Middle frontal gyrus (tissue), 1 donor: ENCODE results near the gene PCSK7.

Experiments
- DNase-seq: peaks from one replicate; pipeline ENCODE4 v3.0.0-alpha.2; 2015; ENCODE audit warnings: low spot score; ENCODE audit errors: extremely low spot score

PCSK7 gene

DNA sequence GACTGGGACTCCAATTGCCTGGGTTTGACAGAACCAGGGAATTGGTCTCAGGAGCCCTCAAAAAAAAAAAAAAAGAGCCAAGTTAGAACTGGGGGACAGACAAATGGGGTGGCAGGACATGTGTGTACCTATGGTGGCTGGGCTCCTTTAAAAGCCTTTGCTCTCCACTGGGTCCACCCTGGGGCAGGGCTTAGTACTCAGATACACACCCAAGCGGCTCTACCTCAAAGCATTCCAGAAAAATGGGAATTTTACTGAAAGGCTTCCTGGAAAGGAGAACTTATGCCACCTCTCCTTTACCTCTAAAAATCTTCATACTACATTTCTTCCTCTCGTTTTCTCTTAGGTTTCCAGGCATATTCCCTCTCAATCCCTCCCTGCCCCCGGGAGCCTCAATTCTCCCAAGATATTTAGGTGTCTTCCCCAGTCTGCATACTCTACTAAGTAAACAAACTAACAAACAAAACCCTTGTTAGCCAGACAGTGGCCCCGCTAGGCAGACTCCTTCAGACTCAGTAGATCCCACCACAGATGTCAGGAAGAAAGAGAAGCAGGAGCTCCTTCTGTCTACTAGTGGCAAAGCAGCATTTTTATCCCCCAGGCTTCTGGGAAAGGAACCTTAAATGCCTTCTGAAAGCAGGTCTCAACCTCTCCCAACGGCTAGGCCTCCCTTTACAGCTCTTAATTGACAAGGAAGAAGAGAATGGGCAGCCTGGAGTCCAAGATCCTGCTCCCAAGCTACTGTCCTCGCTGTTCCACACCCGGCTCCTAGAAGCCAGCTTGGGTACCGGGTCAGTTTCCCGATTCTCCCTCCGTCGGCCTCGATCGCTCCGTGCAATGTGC is 653 bp downstream of the PCSK7 start:
- DNase-seq: no peak

DNA sequence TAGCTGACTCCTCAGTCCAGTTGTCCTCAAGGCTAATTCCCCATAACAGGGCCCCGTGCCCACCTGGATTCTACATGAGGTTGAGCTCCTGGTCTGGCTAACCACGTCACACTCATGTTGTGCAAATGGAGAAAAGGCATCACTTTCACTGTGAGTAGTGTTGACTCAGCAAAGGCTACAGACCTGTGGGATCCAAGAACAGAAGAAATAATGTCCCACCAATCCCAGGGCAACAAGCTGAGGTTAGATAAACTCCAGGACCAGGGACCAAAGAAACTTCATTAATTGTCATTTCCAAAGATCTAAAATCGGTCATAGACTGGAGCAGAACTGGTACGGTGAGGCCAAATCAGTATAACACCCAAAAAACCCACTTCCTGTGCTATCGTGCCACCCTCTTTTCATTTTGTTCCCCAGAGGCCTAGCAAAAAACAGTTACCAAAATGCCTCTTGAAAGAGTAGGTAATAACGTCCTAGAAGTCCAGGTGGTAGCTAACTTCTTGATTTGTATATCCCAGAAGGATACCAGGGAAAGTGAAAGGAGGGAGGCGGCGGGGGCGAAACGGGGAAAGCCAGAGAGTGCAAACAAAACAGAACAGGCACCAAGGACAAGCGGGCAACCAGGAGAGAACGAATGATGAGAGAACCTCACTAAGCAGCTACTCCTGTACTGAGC is 1.4 kb downstream of the PCSK7 start:
- no peak for DNase-seq

DNA sequence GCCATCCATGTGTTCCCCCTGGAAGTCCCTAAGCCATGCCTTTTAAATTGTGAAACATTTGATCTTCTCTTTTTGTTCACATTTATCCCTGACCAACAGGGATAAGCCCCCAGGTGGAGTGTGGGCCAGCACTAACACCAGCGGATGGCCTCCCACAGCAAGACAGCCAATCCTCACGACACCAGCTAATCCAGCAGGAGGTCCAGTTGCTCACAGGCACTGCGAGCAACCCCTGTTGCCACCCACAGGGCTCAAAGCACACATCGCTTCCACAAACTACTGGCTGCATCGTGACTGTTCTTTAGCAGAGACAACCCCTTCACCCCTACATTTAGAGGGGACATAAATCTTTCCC is 2.0 kb downstream of the PCSK7 start:
- no peak for DNase-seq

DNA sequence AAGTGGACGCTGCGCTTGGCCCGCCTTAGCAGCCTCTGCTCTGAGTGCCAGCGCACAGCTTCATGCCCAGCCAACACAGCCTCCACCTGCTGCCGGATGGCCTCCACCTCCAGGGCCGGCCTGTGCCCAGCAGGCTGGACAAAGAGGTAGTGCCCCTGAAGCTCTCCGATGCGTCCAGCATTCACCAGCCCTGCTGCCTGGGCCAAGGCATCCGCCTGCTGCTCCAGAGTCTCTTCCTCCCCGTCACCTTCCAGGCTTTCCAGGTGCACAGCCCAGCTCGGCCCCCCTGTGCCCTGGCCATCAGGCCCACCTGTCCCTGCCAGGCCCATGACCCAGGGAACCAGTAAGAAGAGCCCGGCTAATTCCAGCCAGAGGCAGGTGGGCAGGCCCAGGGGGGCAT is 2.5 kb downstream of the PCSK7 start:
- no peak for DNase-seq

DNA sequence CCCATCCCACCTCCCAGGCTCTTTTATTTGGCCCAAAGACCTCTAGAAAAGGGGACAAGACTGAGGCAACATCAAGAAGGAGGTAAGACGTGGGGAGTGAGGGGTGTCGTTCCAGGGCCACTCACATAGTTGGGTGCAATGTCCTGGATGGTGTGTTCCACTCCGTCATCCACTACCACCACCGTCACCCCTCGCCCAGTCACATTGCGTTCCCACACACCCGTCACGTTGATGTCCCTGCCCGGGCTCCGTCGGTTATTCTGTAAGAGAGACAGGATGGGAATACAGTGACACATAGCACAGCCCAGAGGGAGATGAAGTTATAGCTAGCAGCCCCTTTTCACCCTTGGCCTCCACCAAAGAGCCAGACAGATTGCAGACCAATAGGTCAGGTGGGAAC is 3.8 kb downstream of the PCSK7 start:
- no peak for DNase-seq

DNA sequence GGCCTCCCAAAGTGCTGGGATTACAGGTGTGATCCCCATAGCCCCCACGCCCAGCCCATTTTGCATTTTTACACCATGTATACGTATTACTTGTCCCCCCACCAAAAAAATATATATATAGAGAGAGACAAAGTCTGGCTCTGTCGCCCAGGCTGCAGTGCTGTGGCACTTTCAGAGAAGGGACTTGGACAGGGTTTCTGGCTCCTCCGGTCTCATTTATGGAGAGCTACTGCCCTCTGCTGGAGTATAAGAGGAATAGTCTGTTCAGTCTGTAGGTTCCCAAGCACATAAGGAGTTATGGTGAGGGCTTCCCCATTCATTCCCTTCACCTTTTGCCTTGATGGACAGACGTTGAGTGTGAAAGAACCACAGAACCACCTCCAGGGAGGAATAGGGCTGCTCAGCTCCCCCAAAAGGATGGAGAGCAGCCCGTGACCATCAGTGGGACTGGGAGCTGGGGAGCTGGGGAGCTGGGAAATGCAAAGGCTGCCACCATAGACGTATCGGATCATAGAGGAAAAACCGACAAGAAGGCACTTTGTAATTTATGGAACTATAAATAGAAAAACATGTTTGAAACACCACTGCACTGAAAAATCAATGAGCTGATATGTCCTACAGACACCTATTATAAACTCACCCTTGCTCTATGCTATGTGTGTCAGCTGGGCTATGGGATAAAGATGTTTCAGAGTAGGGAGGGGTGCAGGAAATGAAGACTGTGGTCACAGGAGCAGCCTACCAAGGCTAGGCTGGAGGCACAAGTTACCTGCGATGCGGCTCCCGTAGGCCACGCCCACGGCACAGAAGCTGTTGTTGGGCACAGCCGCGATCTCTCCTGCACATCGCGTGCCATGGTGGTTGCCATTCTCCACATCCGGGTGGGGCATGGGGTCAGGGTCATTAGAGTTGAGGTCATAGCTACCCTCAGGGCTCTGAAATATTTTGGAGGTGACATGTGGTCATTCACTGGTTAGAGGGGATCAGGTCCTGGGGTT is 5.2 kb downstream of the PCSK7 start:
- peak; percentile 68 for DNase-seq

DNA sequence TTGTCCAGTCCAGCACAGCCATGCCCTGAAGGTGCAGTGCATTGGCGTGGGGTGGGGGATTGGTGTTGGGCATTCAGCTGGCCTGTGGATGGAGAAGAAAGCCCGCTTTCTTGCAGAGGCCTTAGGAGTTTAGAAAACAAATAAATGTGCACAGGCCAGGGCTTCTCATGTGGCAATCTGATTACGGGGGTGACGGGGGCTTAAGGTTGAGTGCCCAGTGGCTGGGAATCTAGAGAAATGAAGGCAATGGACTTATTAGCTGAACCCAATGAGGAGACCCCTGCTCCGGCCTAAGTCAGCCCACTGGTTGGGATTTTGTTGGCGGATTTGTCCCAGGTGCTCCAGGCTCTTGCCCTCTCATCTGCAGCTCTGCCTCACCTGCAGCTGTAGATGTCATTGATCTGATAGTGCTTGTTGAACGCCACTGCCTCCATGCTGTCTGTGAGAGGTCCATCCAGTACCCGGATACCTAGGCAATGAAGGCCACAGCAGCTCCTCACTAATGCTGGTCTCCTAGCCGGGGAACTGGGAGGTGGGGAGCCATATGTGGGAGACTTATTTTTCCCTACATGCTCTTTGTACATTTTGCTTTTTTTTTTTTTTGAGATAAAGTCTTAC is 6.2 kb downstream of the PCSK7 start:
- no peak for DNase-seq

DNA sequence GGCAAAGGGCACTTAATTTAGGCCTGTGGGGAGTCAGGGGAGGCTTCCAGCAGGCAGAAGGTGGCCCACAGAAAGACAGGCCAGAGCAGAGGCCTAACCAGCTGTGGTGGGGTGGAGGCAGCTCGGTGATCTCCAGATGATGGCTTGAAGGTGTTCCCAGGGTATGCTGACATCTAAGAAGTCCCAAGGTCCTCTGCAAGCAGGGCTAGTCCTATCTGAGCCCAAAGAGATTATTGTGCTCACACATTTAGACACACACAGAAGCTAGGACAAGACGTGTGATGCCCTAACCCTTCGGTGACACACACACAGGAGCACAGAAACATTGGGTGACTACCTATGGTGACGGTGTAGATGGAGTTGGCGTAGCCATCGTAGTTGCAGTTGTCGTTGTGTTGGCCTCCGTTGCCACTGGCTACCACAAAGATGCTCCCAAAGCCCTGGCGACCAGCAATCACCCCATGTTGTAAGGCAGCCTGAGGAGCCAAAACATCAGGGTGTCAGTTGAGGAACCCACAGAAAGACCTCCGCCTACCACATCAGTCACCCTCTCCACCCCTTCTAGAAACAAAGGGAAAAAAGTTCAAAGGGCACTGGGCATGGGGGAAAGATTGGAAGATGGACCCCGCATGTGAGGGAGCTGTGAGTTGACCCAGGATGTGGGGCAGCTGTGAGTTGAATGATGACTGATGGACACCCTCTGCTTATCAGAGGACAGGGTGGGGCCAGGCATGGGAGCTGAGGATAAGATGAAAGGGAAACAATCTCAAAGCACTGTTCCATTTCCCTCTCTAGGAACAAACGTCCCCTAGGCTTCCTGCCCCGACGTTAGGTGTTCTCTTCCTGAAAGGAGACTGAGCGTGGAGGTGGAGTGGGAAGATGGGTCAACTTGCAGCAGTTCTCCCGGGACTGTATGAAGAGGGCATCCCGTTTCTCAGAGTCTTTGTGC is 7.9 kb downstream of the PCSK7 start:
- no peak for DNase-seq

DNA sequence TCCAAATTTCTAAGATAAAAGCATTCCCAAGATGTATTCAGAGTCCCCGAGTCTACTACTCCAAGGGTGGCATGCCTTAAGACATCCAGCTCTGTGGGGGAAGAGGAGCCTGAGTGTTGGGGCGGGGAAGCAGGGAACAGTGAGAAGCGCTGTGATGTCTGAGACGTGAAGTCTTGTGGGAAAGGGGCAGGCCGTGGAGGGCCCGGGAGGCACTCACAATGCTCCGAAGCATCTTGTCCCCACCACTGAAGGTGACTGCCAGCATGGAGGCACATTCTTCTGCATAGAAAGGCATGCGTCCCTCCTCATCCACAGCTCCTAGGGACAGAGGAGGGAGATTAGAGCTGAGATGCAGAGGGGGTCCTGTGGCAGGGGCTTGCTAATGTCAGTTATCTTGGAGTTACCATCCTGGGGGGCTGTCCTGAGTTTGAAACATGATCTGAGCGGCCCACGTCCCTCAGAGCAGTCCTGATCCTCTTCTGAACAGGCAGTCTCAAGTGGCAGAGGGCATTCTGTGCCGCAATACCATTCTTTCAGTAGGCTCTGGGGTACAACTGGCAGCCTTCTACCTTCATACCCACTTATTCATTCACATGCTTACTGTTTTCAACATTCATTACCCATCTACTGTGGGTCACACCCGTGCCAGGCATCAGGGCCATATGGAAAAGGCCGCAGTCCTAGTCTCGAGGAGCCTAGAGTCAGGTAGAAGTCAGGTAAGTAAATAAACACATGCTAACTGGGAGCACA is 8.7 kb downstream of the PCSK7 start:
- no peak for DNase-seq

DNA sequence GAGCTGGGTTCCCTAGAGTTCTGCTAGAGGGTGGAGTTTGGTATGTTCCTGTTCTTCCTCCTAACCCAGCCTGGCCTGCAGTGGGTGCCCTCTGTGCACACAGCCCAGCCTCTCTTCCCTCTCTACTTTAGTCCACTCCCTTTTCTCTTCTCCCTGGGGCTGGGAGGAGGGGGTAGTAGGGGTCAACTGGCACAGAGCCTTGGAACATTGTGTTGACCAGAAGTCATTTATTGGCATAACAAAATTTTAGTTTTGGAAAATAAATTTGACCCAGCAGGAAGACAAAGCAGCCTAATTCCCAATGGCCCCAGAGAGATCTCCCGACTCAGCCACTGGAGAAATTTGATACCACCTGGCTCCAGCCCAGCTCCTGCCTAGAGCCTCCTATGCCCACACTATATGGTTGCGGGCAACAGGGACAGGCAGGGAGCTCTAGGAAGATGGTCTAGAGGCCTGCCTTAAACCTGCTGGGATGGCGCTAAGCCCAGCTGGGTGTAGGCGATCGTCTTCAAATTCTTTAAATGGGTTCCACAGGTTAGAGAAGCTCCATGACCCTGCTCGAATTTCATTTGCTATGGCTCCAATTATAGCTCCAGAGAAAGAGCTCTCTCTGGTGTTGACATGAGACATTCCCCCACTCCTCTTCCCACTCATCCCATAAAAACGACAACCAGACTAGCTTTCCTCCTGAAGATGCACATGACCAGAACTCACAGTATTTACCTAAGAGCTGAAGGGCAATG is 9.9 kb downstream of the PCSK7 start:
- DNase-seq: no peak

DNA sequence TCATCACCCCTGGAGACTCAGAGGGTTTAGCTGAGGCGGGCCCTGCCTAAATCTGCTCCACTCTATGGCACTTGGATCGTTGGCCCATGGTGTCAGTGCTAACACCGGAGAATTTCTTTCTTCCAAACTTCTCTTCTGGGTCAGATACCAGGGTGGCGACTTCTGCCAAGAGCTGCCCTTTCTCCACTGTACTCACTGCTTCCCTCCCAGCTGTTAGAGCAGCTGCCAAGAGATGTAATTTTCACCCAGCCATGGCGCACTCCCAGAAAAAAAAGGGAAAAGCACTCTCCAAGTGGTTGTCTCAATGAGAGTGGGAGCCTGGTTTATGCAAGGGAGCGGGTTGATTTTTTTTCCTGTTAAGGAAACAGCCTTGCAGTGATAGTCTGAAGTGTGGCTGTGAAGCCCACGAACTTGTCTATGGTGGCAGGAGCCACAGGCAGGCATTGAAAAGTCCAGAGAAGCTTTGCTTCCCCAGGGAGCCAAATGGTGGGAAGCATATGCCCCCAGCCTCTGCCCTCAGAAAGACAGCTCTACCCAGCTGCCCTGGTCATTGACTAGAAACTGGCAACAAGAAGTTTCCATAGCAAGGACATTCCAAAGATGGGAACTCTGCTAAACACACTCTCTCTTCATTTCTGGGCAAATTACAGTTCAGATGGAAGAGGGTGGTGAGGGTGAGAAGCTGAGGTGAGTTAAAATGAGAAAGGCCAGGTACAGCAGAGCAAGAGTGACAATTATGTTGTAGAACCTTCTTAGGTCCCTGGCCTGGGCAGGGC is 10.7 kb downstream of the PCSK7 start:
- no peak for DNase-seq

DNA sequence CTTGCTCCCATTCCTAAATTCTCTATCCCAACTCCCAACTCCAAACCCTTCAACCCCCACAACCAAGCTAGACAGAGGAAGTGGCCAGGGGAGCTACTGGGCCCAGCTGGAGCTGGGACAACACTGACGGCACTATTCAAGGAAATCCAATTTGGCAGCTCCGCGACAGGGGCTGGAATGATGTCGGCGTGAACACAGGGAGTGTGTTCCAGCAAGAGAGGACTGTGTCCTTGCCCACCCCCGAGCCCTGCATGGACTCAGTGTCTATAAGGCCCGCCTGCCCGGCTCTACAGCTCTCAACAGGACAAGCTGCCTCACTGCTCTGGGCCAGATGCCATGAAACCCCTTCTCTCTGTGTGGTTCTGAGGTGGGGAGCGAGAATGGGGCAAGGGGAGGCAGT is 11.3 kb downstream of the PCSK7 start:
- DNase-seq: no peak

DNA sequence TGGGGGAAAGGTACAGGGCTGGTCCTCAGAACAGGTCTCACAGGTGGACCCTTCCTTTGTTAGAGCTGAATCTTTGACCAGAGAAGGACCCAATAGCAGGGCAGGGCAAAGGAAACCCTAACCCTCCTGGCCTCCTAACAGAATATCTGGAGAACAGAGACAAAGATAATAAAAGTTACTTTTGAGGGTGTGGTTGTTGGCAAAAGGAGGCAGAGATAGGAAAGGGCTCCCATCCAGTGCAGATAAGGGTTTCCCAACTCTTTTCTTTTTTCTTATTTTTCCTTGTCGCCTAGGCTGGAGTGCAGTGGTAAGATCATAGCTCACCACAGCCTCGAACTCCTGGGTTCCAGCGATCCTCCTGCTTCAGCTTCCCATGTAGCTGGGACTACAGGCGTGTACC is 11.9 kb downstream of the PCSK7 start:
- DNase-seq: no peak

DNA sequence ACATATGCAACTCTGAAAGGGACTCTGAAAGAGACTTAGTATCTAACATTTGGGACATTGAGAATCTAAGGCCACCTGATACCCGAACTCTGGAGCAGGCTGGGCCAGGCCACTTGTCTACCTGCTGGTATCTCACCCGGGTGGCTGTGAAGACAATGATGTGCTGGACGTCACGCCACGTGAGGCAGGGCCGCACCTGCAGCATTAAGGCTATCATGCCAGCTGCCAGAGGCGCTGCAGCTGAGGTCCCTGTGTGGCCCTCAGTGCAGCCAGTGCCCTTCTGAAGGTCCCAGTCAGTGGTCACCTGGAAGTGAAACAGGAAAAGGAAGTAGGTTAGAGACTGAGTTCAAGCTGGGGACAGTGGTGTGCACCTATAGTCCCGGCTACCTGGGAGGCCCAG is 12.4 kb downstream of the PCSK7 start:
- no peak for DNase-seq

DNA sequence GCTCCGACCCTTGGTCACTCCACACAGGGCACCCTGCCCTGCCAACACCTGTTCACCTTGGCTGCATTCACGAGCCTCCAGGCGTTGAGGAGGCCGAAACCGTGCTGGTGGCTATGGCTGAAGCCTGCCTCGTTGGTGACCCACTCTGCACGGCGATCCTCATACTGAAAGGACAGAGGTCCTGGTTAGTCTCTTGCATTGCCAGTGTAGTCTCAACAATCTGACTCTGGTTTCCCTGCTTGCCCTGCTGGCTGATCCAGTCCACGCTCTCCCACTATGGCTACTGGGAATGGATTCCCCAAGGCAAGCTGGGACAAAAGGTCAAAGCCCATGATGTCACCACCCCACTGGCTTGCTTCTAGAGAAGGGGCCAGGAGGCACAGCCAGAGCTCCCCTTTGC is 12.9 kb downstream of the PCSK7 start:
- no peak for DNase-seq

DNA sequence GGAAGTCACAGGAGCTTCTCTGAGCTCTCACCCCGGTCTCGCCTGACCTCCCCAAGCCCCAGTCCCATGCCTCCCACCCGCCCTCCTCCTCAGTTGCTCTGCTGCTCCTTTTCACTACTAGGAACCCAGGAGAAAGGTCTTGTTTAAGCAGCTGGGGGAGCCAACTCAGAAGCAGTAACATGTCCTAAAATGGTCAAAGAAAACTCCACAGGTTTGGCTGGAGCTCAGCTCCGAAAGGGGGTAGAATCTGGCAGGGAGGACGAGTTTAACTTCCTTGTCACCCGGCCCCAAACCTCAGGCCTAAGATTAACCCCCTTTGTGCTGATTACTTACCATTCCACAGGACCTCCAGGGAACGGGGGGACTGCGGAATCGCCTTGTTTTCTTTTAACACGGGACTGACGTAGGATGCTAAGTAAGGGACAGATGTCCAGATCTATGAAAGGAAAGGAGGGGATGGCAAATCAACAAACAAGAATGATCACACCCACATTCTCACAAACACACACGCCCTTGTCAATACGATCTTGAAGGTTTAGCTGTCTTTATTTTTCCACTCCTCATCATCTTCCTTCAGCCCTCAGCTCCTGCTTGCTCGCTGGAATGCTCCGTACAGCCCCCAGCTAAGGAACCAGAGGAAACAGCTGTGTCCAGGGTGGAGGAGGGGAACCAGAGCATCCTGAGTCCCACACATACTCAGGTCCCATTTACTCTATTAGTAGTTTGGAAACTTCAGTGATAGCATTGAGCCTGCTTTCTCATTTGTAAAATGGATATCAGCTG is 13.5 kb downstream of the PCSK7 start:
- no peak for DNase-seq
